Thyroid gland (tissue), 4 donors: ENCODE measurements around the gene EPC1.

ENCODE experiments used
- POLR2A ChIP-seq, 2 donors: fragments of 450-650 bp; IDR thresholded peaks; one replicate each; pipeline ENCODE4 v1.6.1; 2017; ENCODE audit warnings: antibody characterized with exemption in 2 of 2, mild to moderate bottlenecking in 2 of 2, moderate library complexity in 1 of 2
- TF ChIP-seq, protein P1 (sequence below), 6 experiments: fragments of 200-600 bp in 3 of 6; fragments of 450-650 bp in 3 of 6; sonication (generic) in 3 of 6; IDR thresholded peaks; one replicate each; pipeline ENCODE4 v1.5.1; 2016 to 2019; ENCODE audit warnings: antibody characterized with exemption in 6 of 6, mild to moderate bottlenecking in 2 of 6, inconsistent platforms in 1 of 6, moderate library complexity in 1 of 6

DNA sequence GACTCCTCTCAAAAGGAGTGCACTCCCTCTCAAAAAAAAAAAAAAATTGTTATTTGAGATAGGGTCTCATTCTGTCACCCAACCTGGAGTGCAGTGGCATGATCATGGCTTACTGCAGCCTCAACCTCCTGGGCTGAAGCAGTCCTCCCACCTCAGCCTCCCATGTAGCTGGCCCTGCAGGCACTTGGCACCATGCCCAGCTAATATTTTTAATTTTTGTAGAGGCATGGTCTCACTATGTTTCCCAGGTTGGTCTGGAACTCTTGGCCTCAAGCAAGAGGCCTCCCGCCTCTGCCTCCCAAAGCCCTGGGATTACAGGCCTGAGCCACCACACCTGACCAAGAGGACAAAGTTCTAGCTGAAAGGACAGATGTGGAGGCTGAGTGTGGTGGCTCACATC, 120.3 kb downstream of the EPC1 start:
- TF ChIP-seq, protein P1, sequence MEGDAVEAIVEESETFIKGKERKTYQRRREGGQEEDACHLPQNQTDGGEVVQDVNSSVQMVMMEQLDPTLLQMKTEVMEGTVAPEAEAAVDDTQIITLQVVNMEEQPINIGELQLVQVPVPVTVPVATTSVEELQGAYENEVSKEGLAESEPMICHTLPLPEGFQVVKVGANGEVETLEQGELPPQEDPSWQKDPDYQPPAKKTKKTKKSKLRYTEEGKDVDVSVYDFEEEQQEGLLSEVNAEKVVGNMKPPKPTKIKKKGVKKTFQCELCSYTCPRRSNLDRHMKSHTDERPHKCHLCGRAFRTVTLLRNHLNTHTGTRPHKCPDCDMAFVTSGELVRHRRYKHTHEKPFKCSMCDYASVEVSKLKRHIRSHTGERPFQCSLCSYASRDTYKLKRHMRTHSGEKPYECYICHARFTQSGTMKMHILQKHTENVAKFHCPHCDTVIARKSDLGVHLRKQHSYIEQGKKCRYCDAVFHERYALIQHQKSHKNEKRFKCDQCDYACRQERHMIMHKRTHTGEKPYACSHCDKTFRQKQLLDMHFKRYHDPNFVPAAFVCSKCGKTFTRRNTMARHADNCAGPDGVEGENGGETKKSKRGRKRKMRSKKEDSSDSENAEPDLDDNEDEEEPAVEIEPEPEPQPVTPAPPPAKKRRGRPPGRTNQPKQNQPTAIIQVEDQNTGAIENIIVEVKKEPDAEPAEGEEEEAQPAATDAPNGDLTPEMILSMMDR (IDR thresholded peaks at IDR 0.05), result no peak
- TF ChIP-seq POLR2A (IDR thresholded peaks at IDR 0.05), result no peak
